ENCODE results near the gene PARP2. TPM values are rescaled to one million over a fixed set of nuclear protein-coding genes. Genes with fewer than 3 reads are reported as not detected.

PARP2 gene
- total and polyA plus RNA-seq, 9 of the 15 experiments (the other 6 are each of a cell fraction or from before 2014, with no cell fraction given): 19.7 to 50.5 (median 29.9) TPM

DNA sequence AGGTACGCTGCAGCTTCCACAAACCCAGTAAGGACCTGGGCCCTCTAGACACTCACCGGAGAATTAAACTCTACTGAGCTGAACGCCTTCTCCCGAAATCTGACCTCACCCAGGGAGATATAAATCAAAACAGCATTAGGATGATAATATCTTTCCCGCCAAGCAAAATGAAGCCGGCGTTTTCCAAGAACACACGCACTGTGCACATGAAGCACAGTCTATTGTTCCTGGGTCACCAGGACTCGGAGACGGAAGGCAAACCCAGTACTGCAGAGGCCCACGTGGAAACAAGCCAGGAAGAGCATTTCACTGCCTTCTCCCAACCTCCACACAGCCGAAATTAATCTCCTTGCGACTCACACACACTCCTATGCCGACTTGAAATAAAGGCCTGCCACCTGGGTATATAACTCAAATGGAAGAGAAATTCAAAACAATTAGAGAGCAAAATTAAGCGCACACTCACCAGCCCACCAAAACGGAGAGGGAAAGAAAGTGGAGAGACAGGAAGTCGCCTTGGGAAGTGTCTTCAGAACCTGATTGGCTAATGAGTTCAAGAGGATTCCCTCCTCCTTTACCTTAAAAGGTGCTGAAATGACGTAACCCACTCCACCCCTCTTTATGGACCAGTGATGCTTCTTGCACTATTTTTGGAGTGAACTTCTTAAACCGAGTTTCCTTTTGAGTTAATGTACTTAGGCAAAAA, 10.5 kb upstream of the PARP2 start, which contains the start of gene CCNB1IP1 (continued):
- TF ChIP-seq RNF219 (CRISPR knock-in tag; IDR thresholded peaks at IDR 0.05) (no peak), NR2C1 (IDR thresholded peaks at IDR 0.05) (0 out of 2 replicates have a peak, but pooled peaks have one; percentile 8), NR2C1 (tag; IDR thresholded peaks at IDR 0.05) (no peak), RB1 (IDR thresholded peaks at IDR 0.05; ENCODE audit: low read depth) (no peak), NFRKB (IDR thresholded peaks at IDR 0.05; ENCODE audit: low read depth) (0 out of 2 replicates have a peak, but pooled peaks have one; percentile 55), NFYB (IDR thresholded peaks at IDR 0.05; ENCODE audit: extremely low read depth, insufficient read length) (peak; percentile 96), ATF1 (CRISPR knock-in tag; IDR thresholded peaks at IDR 0.05) (no peak), ATF1 (tag; IDR thresholded peaks at IDR 0.05) (peak; percentile 66), ELF4 (CRISPR knock-in tag; IDR thresholded peaks at IDR 0.05) (0 out of 2 replicates have a peak, but pooled peaks have one; percentile 6), E2F8 (IDR thresholded peaks at IDR 0.05; ENCODE audit: low read depth, partially characterized antibody) (peak; percentile 55), SAP30 (IDR thresholded peaks at IDR 0.05; ENCODE audit: borderline replicate concordance, insufficient read depth, low read depth, low read length, poor library complexity, severe bottlenecking) (peak; percentile 80), SIN3A (IDR thresholded peaks at IDR 0.05; ENCODE audit: borderline replicate concordance in 2 of 2, control insufficient read depth in 1 of 2, low read depth in 2 of 2, low read length in 2 of 2) (peak; percentile 58 to 67; a peak in 2 of 4 replicates), HDAC2 (IDR thresholded peaks at IDR 0.05) (peak; percentile 84; the same call in 1 of the 2 replicates), FOXK2 (conservative IDR thresholded peaks at IDR 0.05 in 1 of 2, IDR thresholded peaks at IDR 0.05 in 1 of 2; ENCODE audit: low read depth in 2 of 2) (peak in 1 of 2 experiments; percentile 43; a peak in 2 of 4 replicates), NBN (IDR thresholded peaks at IDR 0.05; ENCODE audit: low read depth) (peak; percentile 43; the same call in 1 of the 2 replicates), KLF1 (tag; IDR thresholded peaks at IDR 0.05) (no peak), MBD2 (IDR thresholded peaks at IDR 0.05; ENCODE audit: borderline replicate concordance, low read depth) (no peak), ARID1B (IDR thresholded peaks at IDR 0.05) (0 out of 2 replicates have a peak, but pooled peaks have one; percentile 17), JUN (IDR thresholded peaks at IDR 0.05; ENCODE audit: borderline replicate concordance, low read depth, low read length) (0 out of 2 replicates have a peak, but pooled peaks have one; percentile 20), JUN (CRISPR knock-in tag; IDR thresholded peaks at IDR 0.05; ENCODE audit: borderline replicate concordance) (no peak), C11orf30 (IDR thresholded peaks at IDR 0.05; ENCODE audit: low read depth) (peak; percentile 40; the same call in 1 of the 2 replicates), ESRRA (IDR thresholded peaks at IDR 0.05; ENCODE audit: borderline replicate concordance, low read depth) (0 out of 2 replicates have a peak, but pooled peaks have one; percentile 28), ELF1 (tag; IDR thresholded peaks at IDR 0.05) (peak; percentile 80), ARNT (IDR thresholded peaks at IDR 0.05) (0 out of 4 replicates have a peak, but pooled peaks of 1 of the 2 experiments have one; percentile 24)

All from K562 (cell line).